NCI-H748 (cell line): ENCODE measurements around the gene MFAP2.

Source experiments
- DNase-seq: peaks from one replicate; lab custom pipeline; 2025; ENCODE audit not compliant: unreplicated experiment; lab: John Stamatoyannopoulos, UW

The MFAP2 gene, protein sequence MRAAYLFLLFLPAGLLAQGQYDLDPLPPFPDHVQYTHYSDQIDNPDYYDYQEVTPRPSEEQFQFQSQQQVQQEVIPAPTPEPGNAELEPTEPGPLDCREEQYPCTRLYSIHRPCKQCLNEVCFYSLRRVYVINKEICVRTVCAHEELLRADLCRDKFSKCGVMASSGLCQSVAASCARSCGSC

DNA sequence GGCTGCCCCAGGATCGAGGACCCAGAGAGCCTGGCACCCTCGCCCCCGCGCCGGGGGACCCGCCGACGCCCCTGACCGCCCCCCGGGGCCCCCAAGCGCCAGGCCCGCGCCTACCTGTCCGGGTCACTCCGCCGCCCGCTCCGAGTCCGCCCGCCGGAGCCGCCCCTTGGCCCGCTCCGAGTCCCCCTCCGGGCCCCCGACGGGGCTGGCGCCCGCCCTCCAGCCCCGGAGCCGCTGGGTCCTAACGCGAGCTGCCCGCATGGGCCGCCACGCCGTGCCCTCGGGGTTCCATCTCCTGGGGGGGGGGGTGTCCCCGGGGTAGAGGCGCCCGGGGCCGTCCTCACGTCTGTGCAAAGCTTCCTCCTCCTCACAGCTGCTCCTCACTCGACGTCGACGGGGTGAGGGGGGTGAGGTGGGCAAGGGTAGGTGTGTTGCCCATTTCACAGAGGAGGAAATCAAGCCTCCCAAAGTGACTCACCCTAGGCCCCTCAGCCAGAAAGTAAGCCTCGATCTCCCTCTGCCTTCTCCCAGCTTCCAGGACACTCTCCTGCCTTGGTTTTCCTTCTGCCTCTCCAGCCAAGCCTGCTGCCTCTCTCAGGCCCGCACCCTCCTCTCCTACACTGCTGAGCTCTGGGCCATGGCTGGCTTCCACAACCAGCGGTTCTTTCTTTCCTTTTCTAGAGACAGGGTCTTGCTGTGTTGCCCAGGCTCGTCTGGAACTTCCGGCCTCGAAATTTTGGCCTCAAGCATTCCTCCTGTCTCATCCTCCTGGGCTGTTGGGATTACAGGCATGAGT is at the start of gene MFAP2:
Gene MFAP2, minus strand, starts transcription at position 148 of the 796 bp plus-strand sequence. CDS start 2,347 bp downstream, outside the sequence.
- DNase-seq = peak; percentile 33

DNA sequence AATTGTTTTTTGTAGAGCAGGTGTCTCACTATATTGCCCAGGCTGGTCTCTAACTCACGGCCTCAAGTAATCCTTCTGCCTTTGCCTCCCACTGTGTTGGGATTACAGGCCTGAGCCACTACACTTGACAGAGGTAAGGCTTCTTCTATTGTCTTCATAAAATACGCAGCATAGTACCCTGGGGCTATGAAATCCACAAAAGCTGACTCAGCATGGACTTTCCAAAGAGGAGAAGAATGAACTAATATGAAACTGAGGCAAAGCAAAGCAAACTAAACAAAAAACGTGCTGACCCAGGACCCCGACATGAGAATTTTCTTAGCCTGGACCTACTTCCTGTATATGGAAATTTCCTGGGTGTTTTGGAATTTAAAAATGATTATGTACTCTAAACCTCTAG is 49.8 kb upstream of the MFAP2 start:
- DNase-seq = no peak

DNA sequence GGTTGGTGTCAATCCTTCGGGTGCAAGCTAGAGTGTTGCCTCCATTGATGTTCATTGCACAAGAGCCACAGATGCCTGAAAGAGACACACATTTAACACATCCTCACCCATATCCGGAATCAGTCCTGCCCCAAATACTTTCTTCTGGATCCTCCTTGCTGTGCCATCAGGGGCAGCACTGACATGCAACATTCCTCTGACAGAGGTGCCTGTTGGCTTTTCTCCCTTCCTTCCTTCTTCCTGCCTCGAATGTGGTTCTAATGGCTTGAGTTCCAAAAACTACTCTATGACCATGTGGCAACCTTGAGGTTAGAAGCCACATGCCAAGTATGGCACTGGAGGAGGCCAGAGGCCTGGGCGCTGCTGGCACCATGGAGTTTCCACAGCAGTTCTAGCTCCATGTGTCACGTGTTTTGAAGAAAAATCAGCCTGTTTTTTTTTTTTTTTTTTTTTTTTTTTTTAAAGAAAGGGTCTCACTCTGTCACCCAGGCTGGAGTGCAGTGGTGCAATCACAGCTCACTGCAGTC is 48.3 kb upstream of the MFAP2 start:
- no peak for DNase-seq

DNA sequence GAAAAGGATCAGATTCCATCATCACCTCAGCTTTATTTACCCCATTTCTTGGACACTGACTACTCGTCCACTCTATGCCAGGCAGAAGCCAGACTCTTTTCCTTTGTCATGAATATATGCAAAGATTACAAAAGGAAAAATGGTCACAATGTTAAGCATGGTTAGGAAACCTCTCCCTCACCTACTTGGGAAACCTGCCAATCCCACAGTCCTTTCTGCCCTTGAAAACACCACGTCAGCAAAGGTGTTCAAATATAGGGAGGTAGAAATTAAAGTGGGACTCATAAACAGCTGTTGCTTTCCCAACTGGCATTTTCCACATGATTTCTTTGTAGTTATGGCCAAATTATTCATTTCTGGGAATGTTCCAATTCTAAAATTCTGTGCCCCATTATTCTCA is 47.5 kb upstream of the MFAP2 start:
- no peak for DNase-seq

DNA sequence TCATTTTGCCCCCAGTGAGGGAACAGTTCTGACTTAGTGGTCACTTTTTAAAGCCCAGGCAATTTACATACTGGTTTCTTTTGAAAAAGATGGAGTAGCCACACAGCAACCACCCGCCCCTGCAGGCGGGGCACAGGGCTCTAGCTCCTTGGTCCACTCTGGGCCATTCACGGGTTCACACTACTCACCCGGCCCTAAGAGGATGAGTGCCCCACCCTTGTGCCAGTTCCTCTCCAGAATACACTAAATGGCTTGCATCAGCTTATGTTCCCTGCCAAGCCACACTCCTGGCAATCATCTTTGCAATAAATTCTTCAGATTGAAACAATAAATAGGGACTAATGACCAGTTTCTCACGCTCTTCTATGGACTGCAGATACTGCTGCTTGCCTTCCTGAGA is 47.0 kb upstream of the MFAP2 start:
- DNase-seq = no peak

DNA sequence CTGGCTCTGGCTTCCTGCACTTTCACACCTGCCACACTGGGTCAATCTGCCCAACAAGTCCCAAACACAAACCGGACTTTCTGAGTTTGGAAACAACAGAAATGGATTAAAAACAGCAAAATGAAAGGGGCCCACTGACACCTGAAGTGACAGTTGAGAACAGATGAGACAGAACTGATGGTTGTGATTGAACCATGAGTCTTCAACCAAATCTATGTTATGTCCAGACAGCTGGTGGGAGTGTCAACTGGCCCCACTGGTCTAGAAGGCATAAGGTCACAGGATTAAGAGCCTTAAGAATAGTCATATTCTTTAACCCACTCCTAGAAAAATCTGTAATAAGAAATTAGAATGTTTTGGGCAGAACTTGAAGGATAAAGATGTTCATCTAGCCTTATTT is 44.3 kb upstream of the MFAP2 start:
- no peak for DNase-seq

DNA sequence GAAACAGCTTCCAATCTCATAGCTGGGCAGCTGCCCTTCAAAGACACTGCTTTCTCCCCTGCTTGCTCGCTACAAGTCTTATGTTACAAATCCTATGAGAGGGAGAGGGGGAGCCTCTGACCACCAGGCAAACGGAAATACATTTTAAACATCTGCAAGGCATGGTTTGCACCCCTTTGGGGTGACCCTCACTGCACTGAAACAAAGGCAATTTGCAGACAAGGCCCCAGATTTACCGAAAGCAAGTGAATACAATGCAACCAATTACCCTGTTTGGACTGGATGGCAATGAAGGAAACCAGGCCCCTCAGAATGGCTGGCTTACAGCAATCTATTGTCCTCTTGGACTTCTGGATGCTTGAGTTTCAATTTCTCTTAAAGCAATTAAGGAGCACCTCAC is 43.2 kb upstream of the MFAP2 start:
- no peak for DNase-seq

DNA sequence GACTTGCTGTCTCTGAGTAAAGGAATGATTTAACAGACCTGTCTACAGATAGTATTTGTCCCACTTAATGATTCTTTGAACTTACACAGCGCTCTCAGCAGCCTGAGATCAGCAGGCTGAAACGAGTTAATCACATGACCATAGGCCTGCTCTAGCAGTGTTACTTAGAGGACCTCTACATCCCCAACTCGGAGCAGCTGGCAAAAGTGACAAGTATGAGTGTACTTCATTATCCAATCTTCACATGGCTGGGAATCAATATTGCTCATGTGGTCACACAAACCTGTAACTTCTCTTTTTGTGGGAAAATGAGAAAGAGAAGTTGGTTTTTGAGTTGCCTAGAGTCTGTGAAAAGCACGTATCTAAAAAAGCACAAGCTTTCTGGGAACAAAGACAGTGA is 42.7 kb upstream of the MFAP2 start:
- DNase-seq = no peak

DNA sequence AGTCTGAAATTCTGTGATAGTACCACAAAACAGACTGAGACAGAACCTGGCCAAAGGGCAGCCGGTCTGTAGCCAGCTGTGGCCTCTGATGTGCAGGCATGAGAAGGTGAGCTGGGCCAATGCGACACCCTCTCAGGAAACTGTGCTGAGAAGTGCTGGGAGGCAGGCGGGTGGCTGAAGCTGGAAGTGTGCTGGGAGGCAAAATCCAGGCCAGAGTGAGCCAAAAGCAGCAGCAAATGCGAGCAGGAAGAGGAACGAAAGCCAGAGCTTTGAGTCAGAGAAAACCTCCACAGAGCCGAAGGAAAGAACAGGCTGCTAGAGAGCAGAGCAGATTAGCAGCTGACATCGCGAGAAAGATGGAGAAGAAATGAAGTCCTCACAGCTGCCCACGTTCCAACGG is 41.5 kb upstream of the MFAP2 start:
- no peak for DNase-seq

DNA sequence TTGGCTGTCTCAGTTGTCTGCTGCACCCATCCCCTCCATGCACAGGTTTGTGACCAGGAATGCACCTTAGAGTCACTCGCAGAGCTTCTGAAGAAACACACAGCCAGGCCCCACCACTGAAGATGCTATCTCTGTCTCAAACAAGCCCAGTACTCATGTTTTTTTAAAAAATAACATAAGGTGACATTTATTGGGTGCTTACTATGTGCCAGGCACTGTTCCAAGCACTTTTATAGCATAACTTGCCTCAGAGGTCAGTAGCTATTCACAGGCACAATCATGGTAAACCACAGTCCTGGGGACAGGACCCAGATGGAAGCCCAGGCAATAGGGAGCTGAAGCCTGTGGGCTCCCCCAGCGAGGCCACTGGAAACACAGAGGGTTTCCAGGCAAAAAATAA is 40.1 kb upstream of the MFAP2 start:
- no peak for DNase-seq

DNA sequence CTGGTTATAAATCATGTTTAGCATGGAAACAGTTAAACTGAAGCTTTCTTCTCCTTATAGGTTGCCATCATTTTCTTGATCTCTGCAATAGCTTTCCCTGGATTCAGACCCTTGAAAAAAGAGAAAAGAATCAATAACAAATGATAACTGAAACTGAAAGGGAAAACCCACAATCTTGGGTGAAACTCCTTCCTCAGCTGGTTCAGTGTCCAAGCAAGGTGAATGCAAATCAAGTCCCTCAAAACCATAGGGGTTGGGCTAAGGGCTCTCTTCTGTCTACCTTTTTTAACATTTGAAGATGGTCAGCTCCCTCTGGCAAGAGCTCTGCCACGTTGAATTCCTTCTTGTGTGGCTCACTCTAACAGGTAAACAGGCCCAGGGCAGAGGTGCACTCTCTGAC is 38.4 kb upstream of the MFAP2 start:
- DNase-seq = no peak

DNA sequence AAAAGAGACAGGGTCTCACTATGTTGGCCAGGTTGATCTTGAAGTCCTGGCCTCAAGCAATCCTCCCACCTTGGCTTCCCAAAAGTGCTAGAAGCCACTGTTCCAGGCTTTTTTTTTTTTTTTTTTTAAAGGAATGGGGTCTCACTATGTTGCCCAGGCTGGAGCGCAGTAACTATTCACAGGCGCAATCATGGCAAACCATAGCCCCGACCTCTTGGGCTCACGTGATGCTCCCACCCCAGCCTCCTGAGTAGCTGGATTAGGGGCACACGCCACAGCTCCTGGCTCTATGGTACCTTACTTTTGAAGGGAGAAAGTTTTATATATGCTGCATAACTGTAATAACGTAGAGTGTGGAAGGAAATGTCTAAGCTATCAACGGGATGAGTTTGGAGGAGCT is 37.0 kb upstream of the MFAP2 start:
- DNase-seq = no peak

DNA sequence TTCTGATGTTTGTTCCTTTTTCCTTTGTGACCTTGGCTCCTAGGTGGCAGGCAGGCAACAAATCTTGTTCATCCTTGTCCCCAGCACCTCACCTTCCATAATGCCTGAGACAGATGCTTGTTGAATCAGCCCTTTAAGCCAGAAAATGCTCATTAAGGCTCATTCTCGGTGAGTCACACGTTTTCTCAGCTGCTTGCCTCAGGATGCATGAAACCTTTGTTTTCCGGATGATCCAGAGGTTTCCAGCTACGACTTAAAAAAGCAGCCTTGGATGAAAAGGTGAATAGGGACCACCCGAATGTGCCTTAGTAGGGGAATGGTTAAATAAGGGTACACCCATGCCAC is 35.9 kb upstream of the MFAP2 start:
- no peak for DNase-seq

DNA sequence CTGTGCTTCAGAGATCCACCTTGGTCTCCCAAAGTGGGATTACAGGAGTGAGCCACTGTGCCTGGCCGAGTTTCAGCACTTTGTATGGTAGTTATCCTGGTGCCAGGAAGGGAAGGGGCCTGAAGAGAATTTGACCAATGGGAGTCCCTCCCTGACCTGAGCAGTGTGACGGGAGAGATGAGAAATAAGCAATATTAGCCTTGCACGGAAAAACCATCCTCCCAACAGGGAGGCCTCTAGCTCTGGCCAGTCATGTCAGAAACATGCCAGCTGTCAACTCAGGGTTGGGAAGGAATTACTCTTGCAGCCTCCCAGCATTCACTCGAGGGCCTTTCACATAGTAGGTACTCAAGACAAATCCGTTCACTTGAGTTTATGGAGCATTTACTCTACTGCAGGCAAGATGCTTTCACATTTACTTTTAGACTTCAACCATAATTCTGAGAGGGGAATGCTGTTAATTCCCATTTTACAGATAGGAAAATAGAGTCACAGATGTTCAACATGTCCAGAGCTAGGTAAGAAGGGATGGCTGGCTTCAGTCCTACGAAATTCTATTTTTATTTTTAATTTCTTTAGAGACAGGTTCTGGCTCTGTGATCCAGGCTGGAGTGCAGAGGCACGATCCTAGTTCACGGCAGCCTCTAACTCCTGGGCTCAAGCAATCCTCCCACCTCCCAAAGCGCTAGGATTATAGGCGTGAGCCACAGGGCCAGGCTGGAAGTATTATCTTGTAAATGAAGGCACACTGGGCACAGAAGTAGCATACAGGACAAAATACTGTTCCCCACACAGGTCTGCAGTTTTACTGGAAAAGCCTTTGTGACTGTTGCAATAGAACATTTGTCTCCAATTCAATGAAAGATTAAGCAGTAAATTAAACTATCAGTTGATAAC is 34.5 kb upstream of the MFAP2 start:
- no peak for DNase-seq

DNA sequence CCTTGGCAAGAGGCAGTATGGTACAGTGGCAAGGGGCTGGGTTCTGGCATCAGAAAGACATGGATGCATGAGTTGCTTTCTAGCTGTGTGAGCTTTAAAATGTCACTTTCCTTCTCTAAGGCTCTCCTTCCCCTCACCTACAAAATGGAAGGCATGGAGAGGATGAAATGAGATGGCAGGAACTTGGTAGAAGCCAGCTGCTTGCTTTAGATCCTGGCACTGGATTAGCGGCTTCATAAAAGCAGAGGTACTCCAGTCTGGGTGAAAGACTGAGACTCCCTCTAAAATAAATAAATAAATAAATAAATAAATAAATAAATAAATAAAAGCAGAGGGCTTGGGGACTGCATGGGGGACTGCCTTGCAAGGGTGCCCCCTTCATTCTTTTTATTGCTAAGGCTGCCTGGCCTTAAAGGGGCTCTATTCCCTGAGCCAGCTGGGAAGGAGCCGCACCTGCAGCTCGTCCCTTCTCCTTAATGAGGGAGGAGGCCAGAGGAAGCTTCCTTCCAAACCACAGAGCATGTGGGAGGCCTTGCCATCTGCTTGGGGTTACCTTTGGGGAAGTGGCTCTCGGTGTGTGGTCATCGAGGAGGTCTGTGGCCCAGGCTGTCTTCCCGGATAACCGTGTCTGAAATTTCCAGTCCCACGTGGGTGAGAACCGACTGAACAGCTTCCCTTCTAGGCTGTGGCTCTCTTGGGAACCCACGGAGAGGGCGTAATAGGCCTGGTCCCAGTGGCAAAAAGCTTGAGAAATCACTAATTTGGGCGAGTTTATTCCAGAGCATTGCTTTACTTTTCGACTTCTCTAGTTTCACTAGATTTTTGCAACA is 33.3 kb upstream of the MFAP2 start:
- DNase-seq = no peak

DNA sequence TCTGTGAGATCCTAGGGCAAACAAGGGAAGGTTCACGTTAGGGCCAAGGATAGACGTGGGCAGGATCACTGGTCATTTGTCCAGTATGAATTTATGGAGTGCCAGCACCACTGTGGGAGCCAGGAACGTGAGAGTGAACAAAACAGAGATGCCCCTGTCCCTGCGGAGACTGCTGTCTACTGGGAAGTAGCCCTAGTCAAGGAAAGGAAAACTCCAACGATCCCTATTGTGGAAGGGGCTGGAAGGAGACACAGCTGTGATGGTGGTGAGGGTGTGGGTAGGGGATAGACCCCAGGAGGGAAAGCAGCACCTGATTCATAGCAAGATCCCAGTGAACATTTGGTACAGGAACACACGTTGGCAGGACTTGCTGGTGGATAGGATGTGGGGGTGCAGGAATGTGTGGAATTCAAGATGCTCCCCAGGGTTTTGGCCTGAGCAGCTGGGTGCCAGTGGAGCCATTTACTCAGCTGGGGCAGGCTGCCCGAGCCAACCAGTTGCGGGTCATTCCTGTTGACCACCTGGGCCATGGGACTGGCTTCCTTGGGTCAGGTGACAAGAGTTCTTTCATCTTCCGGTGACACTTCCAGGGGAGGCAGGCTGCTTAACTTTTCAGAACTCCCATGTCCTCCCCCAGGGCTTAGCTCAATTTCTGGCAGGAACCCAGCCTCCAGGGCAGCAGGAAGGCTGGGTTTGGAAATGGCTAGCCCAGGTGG is 32.5 kb upstream of the MFAP2 start:
- no peak for DNase-seq

DNA sequence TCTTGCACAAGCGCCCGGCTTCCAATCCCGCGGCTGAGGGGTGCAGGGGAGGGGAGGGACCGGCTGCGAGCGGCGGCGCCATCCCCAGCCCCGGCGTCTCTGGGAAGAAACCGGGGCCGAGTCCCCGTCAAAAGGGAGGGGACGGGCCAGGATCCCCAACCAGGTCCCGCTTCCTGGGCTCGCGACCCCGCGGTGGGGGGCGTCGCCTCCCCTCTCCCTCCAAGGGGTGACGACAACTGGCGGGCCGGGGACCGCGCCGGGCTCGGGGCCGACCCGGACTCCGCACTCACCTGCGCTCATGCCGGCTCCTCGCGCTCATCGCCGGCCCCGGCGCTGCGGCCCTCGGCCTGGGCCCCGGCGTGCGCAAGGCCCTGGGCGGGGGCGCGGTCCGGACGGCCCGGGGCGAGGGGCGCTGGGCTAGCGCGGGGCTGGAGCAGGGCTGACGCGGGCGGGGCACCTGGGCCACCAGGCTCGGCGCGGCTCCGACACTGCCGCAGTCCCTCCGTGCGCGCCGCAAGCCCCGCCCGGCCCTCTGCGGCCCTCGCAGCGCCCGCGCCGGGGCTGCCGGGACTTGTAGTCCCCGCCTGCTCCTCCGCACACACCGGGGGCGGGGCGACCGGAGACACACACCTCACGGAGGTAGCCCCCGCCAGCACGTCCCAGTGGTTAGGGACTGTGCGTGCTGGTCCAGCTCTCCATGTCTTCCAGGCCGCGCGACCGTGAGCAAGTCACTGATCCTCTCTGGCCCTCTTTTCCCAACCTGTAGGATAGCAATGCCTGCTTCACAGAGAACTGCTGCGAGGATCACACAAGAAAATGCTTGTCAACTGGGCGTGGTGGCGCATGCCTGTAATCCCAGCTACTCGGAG is 31.3 kb upstream of the MFAP2 start, which contains the start of gene ATP13A2:
Gene ATP13A2, minus strand, starts transcription at position 490 of the 869 bp plus-strand sequence. Its CDS starts 190 bp downstream, at position 300.
- DNase-seq = peak; percentile 88

DNA sequence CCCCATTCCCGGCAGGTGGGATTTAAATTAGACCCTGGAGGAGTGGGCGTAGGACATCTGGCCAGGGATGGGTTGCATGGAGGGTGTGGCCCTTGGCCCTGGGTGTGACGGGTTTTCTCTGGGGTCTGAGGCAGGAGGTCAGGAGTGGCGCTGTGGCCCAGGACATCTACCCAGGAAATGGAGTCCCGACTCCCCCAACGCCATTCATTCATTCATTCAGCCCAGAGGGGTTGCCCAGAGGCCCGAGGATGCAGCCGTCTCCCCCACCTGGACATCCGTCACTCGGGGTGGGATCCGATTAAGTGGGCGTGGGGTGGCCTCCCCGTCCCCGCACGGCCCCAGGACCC is 30.6 kb upstream of the MFAP2 start:
- peak; percentile 22 for DNase-seq

DNA sequence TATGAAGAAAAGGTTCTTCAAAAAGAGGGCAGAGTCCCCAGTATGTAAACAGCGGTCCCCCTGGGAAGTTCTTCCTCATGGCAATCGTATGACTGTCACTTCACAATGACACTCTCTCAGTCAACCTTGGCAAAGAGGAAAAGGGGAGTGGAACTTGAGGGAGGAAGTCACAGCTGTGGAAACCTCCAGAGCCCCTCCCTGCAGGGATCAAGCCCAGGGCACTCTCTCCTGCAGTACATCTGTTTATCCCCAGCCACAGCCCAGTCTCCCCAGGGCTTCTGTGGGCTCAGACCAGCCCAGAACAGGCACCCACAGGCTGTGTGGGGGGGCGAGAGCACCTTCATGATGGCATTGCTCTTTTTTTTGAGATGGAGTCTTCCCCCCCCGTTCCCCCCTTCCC is 29.3 kb upstream of the MFAP2 start:
- DNase-seq = no peak
